Kidney glomerular epithelial cell (primary cell): ENCODE results near the gene ZFP36L1.
"Not testable (repeated sequence)": the region's sequence is repeated elsewhere in the genome, so short reads cannot be mapped to it uniquely, and the experiment has no call there.

Experiments
- DNase-seq: peaks from one replicate; lab custom pipeline; 2025; lab: John Stamatoyannopoulos, UW

The ZFP36L1 gene

DNA sequence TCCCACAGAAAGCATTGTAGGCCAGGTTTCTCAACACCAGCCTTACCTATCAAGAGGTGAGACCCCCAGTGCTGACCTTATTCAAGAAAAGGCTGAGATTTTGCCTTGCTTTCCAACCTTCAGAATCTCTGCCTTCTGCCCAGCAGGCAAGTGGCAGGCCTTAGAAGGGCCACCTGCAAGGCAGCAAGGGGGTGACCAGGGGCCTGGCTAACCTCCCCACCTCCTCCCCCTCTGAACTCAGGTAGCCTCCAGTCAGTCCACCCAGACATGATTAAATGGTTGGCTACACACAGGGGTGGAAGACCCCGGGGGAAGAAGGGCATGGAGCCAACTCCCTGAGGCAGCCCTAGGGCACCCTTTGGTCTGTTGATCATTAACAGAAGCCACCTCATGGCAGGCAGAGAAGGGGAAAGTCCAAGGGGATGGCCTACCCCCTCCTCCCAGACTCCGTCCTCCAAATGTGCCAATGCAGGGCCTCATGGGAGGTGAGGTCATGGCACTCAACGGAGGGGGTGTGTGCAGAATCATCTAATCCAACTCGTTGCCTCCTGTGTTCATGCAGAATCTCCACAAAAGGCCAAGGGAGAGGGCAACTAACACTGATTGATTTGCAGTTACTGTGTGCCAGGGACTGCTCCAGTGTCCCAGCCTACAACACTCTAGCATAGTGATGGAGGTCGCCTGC, 8.5 kb downstream of the ZFP36L1 start:
- peak; percentile 94 for DNase-seq

GRCh38 chr14:68783408-68784225, 9.2 kb downstream of the ZFP36L1 start:
- DNase-seq: peak; percentile 67

- DNase-seq: no peak
Measured at GRCh38 chr14:68782091-68782981, 10.5 kb downstream of the ZFP36L1 start.

DNA sequence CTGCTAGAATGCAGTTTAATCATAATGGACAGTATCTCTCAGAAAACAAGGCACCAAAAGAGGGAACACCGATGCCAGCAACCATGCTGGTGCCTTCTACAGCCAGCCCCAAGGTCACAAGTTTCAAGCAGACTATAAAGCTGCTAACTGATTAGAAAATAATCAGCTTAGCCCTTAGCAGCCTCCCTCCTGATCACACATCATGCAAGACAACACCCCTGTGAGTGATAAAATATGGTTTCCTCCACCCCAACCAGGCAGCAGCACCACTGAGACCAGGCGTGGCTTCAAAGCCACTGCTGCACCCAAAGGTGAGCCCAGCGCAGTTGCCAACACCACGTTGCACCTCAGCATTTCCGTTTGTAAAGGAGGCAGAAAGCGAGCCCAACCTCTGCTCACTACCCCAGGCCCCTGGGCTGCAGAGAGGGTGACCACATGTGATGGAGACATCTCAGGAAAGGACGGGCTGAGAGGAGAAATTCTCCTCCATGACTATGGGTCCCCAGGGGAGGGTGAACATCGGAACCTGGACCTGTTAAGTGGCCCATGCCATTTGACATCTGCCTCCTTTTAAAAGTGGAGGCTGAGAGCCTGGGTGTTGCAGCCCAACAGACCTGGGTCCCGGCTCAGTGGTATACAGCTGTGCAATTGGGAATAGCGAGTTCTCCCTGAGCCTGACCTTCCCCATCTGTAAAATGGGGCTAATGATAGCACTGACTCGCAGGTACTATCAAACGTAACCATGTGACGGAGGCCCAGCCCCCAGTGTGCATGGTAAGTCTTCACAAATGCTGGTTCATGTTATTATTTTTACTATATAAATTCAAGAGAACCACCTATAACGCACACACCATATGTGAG, 11.5 kb downstream of the ZFP36L1 start:
- DNase-seq: no peak

DNA sequence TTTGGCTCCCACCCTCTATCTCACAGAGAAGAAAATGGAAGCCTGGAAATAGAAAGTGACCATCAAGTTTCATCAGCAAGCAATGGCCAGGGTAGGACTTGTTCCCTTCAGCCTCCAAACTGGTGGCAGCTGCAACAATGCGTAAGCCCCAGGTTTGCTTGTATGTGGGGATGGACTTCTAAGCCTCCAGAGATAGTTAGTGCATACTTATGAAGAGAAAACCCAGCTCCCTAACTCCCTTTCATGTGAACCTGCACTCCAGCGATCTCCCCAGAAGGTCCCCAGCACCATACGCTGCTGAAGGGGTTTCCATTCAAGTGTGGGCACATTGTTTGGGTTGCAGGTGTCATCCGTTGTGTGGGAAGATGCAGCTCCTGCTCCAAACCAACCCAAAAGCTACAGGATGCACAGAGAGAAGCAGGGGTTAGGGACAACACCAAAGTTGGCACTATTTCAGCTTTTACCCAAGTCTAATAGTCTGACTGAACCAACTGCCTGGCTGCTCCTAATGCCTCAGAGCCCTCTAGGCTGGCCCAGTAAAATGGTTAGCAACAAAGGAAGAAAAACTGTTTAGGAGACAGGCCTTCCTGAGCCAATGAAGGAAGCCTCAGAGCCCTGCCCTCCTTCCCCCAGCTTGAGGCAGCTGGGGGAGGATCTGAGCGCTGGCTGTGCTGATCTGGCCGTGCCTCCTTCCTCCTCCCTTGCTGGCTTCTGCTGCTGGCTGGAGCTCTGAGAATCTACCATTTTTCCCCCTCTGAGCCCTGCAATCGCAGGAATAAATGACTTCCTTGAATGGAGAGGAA, 12.3 kb downstream of the ZFP36L1 start:
- peak; percentile 46 for DNase-seq

GRCh38 chr14:68779761-68780323, 13.0 kb downstream of the ZFP36L1 start:
- DNase-seq: peak; percentile 50

DNA sequence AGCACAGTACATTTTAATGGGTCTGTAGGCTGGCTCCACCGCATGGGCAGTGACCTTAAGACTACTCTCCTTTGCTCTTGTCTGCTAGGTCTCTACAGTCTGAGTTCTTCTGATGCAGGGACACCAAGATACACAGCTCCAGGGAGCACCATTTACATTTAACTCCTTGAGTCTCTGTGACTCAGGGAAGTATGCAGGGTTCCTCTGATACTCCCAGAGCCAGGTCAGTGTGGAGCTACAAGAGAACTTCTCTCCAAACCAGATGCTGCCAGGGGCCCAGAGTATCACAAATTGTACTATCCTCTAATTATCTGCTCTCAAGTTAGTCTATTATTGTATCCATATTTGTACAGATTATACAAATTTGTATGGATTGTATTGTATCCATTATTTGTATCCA, 15.2 kb downstream of the ZFP36L1 start:
- no peak for DNase-seq

DNA sequence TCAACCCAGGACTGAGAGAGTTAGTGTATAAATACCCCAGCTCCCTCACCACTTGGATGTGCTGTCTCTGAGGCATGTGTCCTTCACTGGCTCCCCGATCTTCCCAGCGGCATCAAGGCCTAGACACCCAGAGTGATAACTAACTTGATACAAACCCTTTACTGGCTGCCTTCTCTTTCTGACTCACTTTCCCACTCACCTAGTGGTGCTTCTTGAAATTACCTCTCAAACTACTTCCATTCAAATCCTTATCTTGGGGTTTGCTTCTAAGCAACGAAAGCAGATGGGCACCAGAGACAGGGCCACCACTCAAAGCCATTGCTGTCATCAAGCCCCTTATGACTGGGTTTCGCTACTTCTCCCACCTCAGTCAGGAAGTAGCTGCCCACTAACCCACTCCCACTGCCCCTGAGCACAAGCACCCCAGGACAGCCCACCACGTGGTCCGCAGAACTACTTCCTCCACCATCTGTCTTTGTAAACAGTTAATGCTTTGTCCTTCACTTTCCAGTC, 17.2 kb downstream of the ZFP36L1 start:
- no peak for DNase-seq

- no peak for DNase-seq
Measured at GRCh38 chr14:68774771-68775613, 17.9 kb downstream of the ZFP36L1 start.

DNA sequence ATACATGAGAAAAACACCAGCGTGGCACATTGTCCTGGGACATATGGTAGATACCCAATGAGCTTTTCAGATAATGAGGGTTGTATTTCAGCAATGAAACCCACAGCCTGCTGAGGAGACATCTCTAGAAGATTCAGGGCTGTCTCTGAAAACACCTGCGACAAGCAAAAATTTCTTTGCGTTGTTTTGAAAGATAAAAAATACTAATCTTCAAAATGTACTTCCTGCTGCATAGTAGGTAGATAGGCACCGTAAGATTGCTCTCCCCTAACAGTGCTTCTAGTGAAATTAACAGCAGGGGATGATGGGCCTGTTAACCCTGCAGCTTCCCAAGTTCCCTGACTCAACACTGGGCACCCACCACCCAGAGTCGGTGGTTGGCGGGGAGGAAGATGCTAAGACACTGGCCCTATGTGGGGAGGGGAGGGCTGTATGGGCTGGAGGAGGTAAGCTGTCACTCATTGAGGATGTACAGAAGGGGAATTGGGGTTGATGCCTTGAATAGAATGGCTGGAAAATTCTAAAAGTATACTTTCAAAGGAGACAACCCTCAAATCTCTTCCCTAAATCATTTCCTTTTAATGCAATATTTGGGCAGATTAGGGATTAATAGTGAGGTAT, 20.0 kb downstream of the ZFP36L1 start:
- DNase-seq: no peak

GRCh38 chr14:68771631-68772030, 21.2 kb downstream of the ZFP36L1 start:
- DNase-seq: no peak

GRCh38 chr14:68770553-68771286, 22.1 kb downstream of the ZFP36L1 start:
- DNase-seq: no peak

GRCh38 chr14:68770051-68770450, 22.8 kb downstream of the ZFP36L1 start:
- DNase-seq: no peak

- no peak for DNase-seq
Measured at GRCh38 chr14:68768316-68768715, 24.6 kb downstream of the ZFP36L1 start.

DNA sequence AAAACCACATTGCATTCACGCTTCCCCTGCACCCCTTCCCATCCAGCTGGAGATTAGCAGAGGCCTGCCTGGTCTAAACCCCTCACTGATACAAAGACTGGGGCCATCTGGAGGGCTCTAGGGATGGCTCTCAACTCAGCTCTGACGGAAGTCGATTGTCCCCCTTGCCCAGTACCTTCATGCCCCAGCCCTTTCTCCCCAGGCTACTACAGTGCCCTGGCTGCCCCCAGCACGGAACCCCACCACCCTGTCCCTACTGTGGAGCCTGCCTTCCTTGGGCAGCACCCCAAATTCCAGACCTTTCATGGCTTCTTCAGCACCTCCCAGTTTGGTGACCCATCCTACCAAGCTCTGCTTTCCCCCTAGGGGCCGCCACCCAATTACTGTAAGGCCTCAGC, 25.6 kb downstream of the ZFP36L1 start:
- DNase-seq: no peak

DNA sequence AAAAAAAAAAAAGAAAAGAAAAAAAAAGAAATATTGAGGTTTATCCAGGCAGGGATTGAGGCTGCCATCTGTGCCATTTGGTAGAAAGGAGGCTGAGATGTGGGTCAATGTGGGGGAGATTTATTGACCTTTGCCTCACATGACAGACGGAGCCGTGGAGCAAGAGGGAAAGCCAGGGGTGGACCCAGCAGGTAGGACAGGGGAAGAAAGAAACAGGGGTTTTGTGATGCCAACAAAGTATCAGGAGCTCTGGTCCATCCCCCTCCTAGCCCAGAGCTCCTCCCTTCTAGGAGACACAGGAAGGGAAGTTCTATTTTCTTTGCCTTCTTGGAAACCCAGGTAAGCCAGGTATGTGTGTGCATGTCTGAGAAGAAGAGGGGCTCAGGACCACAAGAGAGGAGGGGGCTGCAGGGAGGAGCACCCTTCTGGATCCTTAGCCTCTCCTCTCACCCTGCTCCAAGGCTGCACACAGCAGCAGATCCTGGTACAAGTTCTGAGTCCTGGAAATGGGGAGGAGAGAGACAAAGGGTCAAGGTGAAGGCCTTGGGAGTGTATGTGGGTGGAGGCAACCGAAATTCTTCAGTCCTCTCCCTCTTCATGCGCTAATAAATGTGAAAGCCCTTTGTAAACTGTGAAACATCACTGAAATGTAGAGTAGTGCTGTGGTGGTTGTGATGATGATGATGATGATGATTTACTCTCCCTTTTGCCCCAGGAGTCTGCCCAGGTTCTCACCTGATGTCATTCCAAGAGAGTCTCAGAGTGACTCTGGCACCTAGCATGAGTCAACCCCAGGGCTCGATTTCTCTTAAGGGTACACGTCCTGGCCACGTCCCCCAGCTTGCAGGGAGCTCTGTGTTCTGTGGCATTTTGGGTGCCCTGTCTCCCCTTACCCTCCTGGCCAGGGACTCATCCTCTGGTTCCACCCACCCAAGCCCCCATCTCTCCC, 26.3 kb downstream of the ZFP36L1 start:
- DNase-seq: no peak

DNA sequence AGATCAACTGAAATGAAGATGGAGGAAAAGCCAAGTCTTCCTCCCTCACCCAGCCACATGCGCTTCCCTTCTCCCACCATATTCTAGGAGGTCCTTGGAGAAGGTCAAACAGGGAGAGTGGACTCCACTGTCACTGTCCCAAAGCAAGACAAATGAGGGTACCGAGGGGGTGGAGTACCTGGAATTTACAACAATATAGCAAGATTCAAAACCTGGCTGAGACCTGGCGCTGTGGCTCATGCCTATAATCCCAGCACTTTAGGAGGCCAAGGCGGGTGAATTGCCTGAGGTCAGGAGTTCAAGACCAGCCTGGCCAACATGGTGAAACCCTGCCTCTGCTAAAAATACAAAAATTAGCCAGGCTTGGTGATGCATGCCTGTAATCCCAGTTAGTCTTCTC, 29.0 kb downstream of the ZFP36L1 start:
- DNase-seq: not testable (repeated sequence)
